ENCODE results near the gene CHST7.

DNA sequence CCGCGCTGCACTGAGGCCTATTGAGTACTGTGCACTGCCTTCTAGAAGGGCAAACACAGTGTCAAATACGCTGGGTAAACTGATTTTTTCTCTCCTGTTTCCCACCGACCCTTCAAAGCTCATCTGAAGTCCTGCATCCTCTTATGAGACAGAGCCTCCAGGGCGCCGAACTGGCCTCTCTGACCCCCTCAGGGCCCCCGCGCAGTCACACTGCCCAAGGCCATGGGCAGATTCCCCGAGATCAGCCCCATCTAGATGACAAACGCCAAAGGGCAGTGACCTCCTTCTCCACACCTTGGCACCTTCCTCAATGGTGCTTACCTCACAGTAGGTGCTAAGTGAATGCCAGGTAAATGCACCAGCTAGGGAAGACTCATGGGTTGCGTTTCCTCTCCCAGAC lies 34.4 kb downstream of the CHST7 start:
- no peak for TF ChIP-seq EP300 (IDR thresholded peaks at IDR 0.05; ENCODE audit: borderline replicate concordance)
- no peak for TF ChIP-seq RAD21 (IDR thresholded peaks at IDR 0.05; ENCODE audit: low read depth)
- TF ChIP-seq, protein P1, sequence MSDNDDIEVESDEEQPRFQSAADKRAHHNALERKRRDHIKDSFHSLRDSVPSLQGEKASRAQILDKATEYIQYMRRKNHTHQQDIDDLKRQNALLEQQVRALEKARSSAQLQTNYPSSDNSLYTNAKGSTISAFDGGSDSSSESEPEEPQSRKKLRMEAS (IDR thresholded peaks at IDR 0.05): no peak
- TF ChIP-seq EGR1 (IDR thresholded peaks at IDR 0.05): no peak
- TF ChIP-seq ZBTB7A (IDR thresholded peaks at IDR 0.05; ENCODE audit: low read depth): no peak

Measured in Ishikawa (cell line).